Gastroesophageal sphincter (tissue), 3 donors: ENCODE data around the gene ATP1B2.

Source experiments
- CTCF ChIP-seq, 4 experiments: fragments of 200-600 bp in 2 of 4; fragments of 450-650 bp in 2 of 4; sonication (generic) in 1 of 4; IDR thresholded peaks; one replicate each; pipeline ENCODE4 v1.5.1; 2017 to 2019; ENCODE audit warnings: antibody characterized with exemption in 4 of 4, mild to moderate bottlenecking in 2 of 4, moderate library complexity in 2 of 4
- EP300 ChIP-seq: sonication (generic); formaldehyde crosslinking; IDR thresholded peaks from one replicate; pipeline ENCODE4 v1.6.1; 2017; ENCODE audit warnings: antibody characterized with exemption, mild to moderate bottlenecking

GRCh38 chr17:7685533-7686221 lies 35.0 kb downstream of the ATP1B2 start:
- peak in 1 of 4 experiments; percentile 9 for TF ChIP-seq CTCF (IDR thresholded peaks at IDR 0.05)
- no peak for TF ChIP-seq EP300
